NCI-H187 treated with DMSO at 0.1 percent for 48 hours (cell line): ENCODE data around the gene B3GLCT.
"Not testable (repeated sequence)": the region's sequence is repeated elsewhere in the genome, so short reads cannot be mapped to it uniquely, and the experiment has no call there.

Experiments used
- DNase-seq: peaks from one replicate; lab custom pipeline; 2025; lab: John Stamatoyannopoulos, UW

B3GLCT gene

GRCh38 chr13:31278869-31279268, 79.1 kb downstream of the B3GLCT start:
- DNase-seq: no peak

- no peak for DNase-seq
These were observed 83.1 kb downstream of the B3GLCT start for GRCh38 chr13:31282741-31283455.

GRCh38 chr13:31286930-31287329, 87.2 kb downstream of the B3GLCT start:
- no peak for DNase-seq

- no peak for DNase-seq
These were observed 101.3 kb downstream of the B3GLCT start for GRCh38 chr13:31301119-31301518.

- no peak for DNase-seq
These were observed 110.6 kb downstream of the B3GLCT start for GRCh38 chr13:31310356-31310755.

- no peak for DNase-seq
These were observed 111.0 kb downstream of the B3GLCT start for GRCh38 chr13:31310786-31311185.

GRCh38 chr13:31311921-31312320, 112.1 kb downstream of the B3GLCT start:
- no peak for DNase-seq

- DNase-seq: no peak
These were observed 115.2 kb downstream of the B3GLCT start for GRCh38 chr13:31314961-31315360.

- DNase-seq: no peak
These were observed 121.2 kb downstream of the B3GLCT start for GRCh38 chr13:31320946-31321345.

- no peak for DNase-seq
These were observed 121.7 kb downstream of the B3GLCT start for GRCh38 chr13:31321457-31321856.

GRCh38 chr13:31322026-31322425, 122.3 kb downstream of the B3GLCT start:
- no peak for DNase-seq

GRCh38 chr13:31322702-31323405, 123.1 kb downstream of the B3GLCT start:
- DNase-seq: no peak

- no peak for DNase-seq
These were observed 127.5 kb downstream of the B3GLCT start for GRCh38 chr13:31327182-31327860.

- no peak for DNase-seq
These were observed 128.9 kb downstream of the B3GLCT start for GRCh38 chr13:31328549-31329235.

GRCh38 chr13:31330236-31330635, 130.5 kb downstream of the B3GLCT start:
- DNase-seq: no peak

- no peak for DNase-seq
These were observed 131.3 kb downstream of the B3GLCT start for GRCh38 chr13:31331068-31331467.

- no peak for DNase-seq
These were observed 134.8 kb downstream of the B3GLCT start for GRCh38 chr13:31334547-31334946.

GRCh38 chr13:31334994-31335557, 135.3 kb downstream of the B3GLCT start:
- DNase-seq: no peak

- DNase-seq: not testable (repeated sequence)
These were observed 139.8 kb downstream of the B3GLCT start for GRCh38 chr13:31339616-31340015.

- not testable (repeated sequence) for DNase-seq
These were observed 141.1 kb downstream of the B3GLCT start for GRCh38 chr13:31340848-31341247.

GRCh38 chr13:31346891-31347290, 147.1 kb downstream of the B3GLCT start:
- no peak for DNase-seq

- DNase-seq: no peak
These were observed 149.4 kb downstream of the B3GLCT start for GRCh38 chr13:31349156-31349555.
